ENCODE data around the gene MXD4.
A peak's percentile ranks its signal among the peaks of the same experiment; 100 is the strongest.

Gene MXD4

DNA sequence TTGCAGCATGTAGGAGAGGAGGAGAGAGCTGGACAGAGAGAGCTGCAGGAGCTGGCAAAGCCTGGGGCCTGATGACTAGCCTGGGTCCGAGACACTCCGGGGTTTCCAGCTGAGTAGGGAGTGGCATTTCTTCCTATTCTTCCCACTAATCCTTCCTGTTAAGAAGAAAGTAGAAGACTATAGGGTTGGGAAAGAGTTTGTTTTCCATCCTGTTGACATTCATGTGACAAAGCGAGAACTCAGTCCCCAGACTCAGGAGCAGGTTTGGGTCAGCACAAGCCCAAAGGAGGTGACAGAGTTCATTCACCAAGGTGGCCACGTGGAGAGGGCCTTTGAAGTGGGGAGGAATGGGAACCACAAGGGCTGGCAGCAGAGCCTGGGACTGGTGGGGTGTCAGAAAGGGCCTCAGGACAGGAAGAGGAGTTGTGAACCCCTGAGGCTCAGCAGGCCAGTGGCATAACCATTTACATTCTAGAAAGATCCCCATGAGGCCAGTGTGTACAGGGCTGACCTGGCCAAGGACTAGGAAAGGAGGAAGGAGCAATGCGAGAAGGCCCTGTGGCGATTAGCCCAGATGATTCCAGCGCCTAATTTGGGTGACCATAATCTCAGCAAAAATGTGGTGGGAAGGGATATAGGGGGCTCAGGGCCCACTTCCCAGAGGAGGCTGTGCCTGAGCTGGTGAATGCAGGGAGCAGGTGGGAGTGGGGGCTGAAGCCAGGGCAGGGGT, 16.7 kb downstream of the MXD4 start:
- TF ChIP-seq, protein P1, sequence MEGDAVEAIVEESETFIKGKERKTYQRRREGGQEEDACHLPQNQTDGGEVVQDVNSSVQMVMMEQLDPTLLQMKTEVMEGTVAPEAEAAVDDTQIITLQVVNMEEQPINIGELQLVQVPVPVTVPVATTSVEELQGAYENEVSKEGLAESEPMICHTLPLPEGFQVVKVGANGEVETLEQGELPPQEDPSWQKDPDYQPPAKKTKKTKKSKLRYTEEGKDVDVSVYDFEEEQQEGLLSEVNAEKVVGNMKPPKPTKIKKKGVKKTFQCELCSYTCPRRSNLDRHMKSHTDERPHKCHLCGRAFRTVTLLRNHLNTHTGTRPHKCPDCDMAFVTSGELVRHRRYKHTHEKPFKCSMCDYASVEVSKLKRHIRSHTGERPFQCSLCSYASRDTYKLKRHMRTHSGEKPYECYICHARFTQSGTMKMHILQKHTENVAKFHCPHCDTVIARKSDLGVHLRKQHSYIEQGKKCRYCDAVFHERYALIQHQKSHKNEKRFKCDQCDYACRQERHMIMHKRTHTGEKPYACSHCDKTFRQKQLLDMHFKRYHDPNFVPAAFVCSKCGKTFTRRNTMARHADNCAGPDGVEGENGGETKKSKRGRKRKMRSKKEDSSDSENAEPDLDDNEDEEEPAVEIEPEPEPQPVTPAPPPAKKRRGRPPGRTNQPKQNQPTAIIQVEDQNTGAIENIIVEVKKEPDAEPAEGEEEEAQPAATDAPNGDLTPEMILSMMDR (conservative IDR thresholded peaks at IDR 0.05; ENCODE audit: low read depth, low read length) = no peak
- no peak overlapping the region for H3K4me3 ChIP-seq (ENCODE audit: low read depth, low read length)
- DNase-seq (ENCODE audit: low read depth) = no peak

DNA sequence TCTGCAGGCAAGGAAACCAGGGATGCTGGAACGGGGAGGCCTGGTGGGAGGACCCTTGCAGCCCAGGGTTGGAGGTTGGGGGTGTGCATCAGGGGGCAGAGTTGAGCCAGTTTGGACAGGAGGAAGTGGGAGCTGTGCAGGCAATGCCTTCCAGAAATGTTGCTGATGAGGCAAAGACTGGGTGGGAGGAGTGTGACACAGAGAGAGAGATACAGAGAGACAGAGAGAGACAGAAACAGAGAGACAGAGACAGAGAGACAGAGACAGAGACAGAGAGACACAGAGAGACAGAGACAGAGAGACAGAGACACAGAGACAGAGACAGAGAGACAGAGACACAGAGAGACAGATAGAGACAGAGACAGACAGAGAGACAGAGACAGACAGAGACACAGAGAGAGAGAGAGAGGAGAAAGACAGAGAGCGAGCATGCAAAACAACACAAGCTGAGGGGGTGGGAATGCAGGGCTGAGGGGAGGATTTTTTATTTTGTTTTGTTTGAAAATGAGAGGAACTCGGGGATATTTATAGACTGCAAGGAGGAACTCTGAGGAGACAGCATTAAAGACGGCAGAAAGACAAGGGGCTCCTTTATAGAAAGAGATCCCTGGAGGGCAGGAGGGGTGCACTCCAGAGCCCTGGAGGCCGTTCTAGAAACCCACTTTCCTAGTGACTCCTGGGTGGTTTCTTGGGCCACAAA, 18.1 kb downstream of the MXD4 start:
- no peak overlapping the region for H3K4me3 ChIP-seq (ENCODE audit: low read depth, low read length)
- TF ChIP-seq, protein P1 (conservative IDR thresholded peaks at IDR 0.05; ENCODE audit: low read depth, low read length) = peak; percentile 46
- DNase-seq (ENCODE audit: low read depth) = peak; percentile 58

GRCh38 chr4:2241410-2242353, 20.2 kb downstream of the MXD4 start, which contains the start of the genes HAUS3 and POLN:
Gene HAUS3 (minus strand): TSS chr4:2242121. CDS start chr4:2240946, 1,175 bp downstream.
Gene POLN (minus strand): TSS chr4:2242121. CDS start chr4:2229231, 12,890 bp downstream.
- peak; percentile 98 for DNase-seq (ENCODE audit: low read depth)
- TF ChIP-seq, protein P1 (conservative IDR thresholded peaks at IDR 0.05; ENCODE audit: low read depth, low read length) = no peak
- H3K4me3 ChIP-seq (ENCODE audit: low read depth, low read length) = peak within 1 kb of the TSS; percentile 91

DNA sequence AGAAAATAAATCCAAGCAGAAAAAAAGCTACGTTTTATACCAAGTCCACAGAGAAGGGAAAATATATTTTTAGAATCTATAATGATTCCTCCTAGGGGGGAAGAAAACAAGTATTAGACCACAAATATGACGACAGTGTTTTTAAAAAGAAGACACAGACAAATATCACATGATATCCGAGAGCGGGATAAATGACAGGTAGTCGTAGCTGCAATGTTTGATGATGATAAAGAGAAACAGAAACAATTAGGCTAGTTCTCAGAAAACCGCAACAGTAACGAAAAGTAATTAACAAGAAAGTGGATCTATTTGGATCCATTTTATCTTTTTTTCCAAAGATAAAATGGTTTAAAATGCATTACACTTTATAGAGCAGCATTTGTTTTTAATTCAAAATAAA, 20.9 kb downstream of the MXD4 start:
- DNase-seq (ENCODE audit: low read depth) = no peak
- H3K4me3 ChIP-seq (ENCODE audit: low read depth, low read length) = peak overlapping the region; percentile 91
- TF ChIP-seq, protein P1 (conservative IDR thresholded peaks at IDR 0.05; ENCODE audit: low read depth, low read length) = no peak

GRCh38 chr4:2236944-2237666, 24.8 kb downstream of the MXD4 start:
- no peak for DNase-seq (ENCODE audit: low read depth)
- TF ChIP-seq, protein P1 (conservative IDR thresholded peaks at IDR 0.05; ENCODE audit: low read depth, low read length) = no peak
- H3K4me3 ChIP-seq (ENCODE audit: low read depth, low read length) = no peak overlapping the region

DNA sequence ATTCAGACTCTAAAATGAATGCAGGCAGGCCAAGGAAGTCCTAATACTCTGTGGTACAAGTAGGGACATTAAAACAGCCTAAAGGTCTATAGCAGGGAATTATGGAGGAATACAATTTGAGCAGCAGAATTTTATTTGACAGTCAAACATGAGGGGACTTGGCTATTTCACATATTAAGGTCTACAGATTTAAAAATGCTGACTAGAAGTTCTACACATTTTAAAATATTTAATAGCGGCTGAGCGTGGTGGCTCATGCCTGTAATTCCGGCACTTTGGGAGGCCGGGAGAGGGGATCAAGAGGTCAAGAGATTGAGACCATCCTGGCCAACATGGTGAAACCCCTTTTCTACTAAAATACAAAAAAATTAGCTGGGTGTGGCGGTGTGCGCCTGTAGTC, 30.8 kb downstream of the MXD4 start:
- no peak overlapping the region for H3K4me3 ChIP-seq (ENCODE audit: low read depth, low read length)
- TF ChIP-seq, protein P1 (conservative IDR thresholded peaks at IDR 0.05; ENCODE audit: low read depth, low read length) = no peak
- DNase-seq (ENCODE audit: low read depth) = no peak
